Keratinocyte (primary cell): ENCODE data around the gene DIS3L2. TPM values are rescaled to one million over a fixed set of nuclear protein-coding genes. Genes with fewer than 3 reads are reported as not detected.

ENCODE experiments used
- DNase-seq: peaks from one replicate; pipeline ENCODE4 v3.0.0-alpha.2; 2011; ENCODE audit warnings: low read depth, missing footprints, low spot score
- FAIRE-seq: peaks from 2 replicates; lab custom pipeline; 2011; peaks lifted over from hg19 to GRCh38; lab: Jason Lieb, UNC
- H2AFZ ChIP-seq: 2 replicates; pipeline ENCODE4 v1.6.0; 2012; ENCODE audit warnings: low read length, control low read depth, inconsistent platforms; ENCODE audit not compliant: control insufficient read depth
- H3K27ac ChIP-seq: 2 replicates; pipeline ENCODE4 v1.5.1; 2011; ENCODE audit warnings: low read length; ENCODE audit not compliant: control insufficient read depth, insufficient read depth
- H3K27me3 ChIP-seq: 3 replicates; pipeline ENCODE4 v1.6.0; 2011; ENCODE audit warnings: low read length; ENCODE audit not compliant: control insufficient read depth, insufficient read depth; ENCODE audit errors: extremely low read depth
- H3K36me3 ChIP-seq, 2 experiments: 2 replicates in 1 of 2; 3 replicates in 1 of 2; pipeline ENCODE4 v1.5.1; 2011; ENCODE audit warnings: low read length in 2 of 2, mild to moderate bottlenecking in 1 of 2; ENCODE audit not compliant: control insufficient read depth in 2 of 2, insufficient read depth in 2 of 2; ENCODE audit errors: extremely low read depth in 1 of 2
- H3K4me1 ChIP-seq: 3 replicates; pipeline ENCODE4 v1.5.1; 2011; ENCODE audit warnings: low read length; ENCODE audit not compliant: control insufficient read depth, insufficient read depth; ENCODE audit errors: extremely low read depth
- H3K4me2 ChIP-seq: 3 replicates; pipeline ENCODE4 v1.6.0; 2011; ENCODE audit warnings: low read depth, low read length; ENCODE audit not compliant: control insufficient read depth, insufficient read depth; ENCODE audit errors: extremely low read depth
- H3K4me3 ChIP-seq, 3 experiments: fragments of 200-600 bp in 1 of 3; sonication (generic) in 1 of 3; 2 replicates in 2 of 3; 3 replicates in 1 of 3; pipeline ENCODE4 v1.5.1; 2011 to 2016; ENCODE audit warnings: low read length in 3 of 3, mild to moderate bottlenecking in 3 of 3, control low read depth in 2 of 3, inconsistent platforms in 1 of 3, low read depth in 1 of 3, mixed read lengths in 1 of 3, mixed run types in 1 of 3, moderate library complexity in 1 of 3; ENCODE audit not compliant: control insufficient read depth in 2 of 3, insufficient read depth in 2 of 3; ENCODE audit errors: extremely low read depth in 1 of 3
- H3K79me2 ChIP-seq: 2 replicates; pipeline ENCODE4 v1.6.0; 2012; ENCODE audit warnings: low read length; ENCODE audit not compliant: control insufficient read depth, insufficient read depth
- H3K9ac ChIP-seq: 3 replicates; pipeline ENCODE4 v1.6.0; 2011; ENCODE audit warnings: low read length; ENCODE audit not compliant: control insufficient read depth, insufficient read depth; ENCODE audit errors: extremely low read depth
- H3K9me1 ChIP-seq: 3 replicates; pipeline ENCODE4 v1.6.0; 2011; ENCODE audit warnings: low read length; ENCODE audit not compliant: control insufficient read depth, insufficient read depth; ENCODE audit errors: extremely low read depth
- H3K9me3 ChIP-seq: 2 replicates; pipeline ENCODE4 v1.5.1; 2012; ENCODE audit warnings: low read depth, low read length; ENCODE audit not compliant: control insufficient read depth
- H4K20me1 ChIP-seq: 3 replicates; pipeline ENCODE4 v1.6.0; 2011; ENCODE audit warnings: low read length; ENCODE audit not compliant: control insufficient read depth, insufficient read depth; ENCODE audit errors: extremely low read depth
- EZH2 ChIP-seq: IDR thresholded peaks from one replicate; pipeline ENCODE4 v1.6.1; 2012; ENCODE audit warnings: inconsistent platforms, mild to moderate bottlenecking, low read length, moderate library complexity
- dilution Hi-C: fragments of 300-500 bp; cut with MboI; formaldehyde crosslinking; loops from one replicate; pipeline ENCODE4 v1.7.0; 2020; ENCODE audit warnings: low sequenced_read_pairs; ENCODE audit not compliant: extremely low pct_ligation_motif_present
- polyA plus RNA-seq, 5 experiments: library from polyadenylated mRNA; depleted of rRNA in 3 of 5; stranded (reverse) in 3 of 5; stranded (forward) in 1 of 5; unstranded in 1 of 5; fragments of >200 nt; gene quantifications; 1 replicate in 1 of 5; 2 replicates in 3 of 5; 3 replicates in 1 of 5; pipeline versions ENCODE4 v1.2.1 to v1.2.3, GENCODE V29; 2011 to 2012; ENCODE audit warnings: missing spikeins in 2 of 5, low read depth in 1 of 5, low replicate concordance in 1 of 5
- TF ChIP-seq, protein P1 (sequence below), 3 experiments: IDR thresholded peaks in 1 of 3; conservative IDR thresholded peaks in 1 of 3; optimal IDR thresholded peaks in 1 of 3; 2 replicates in 2 of 3; 3 replicates in 1 of 3; pipeline versions ENCODE3 to v1.5.1; 2011; ENCODE audit warnings: low read length in 3 of 3, mild to moderate bottlenecking in 3 of 3, moderate library complexity in 2 of 3, control low read depth in 1 of 3, inconsistent platforms in 1 of 3; ENCODE audit not compliant: insufficient read depth in 2 of 3; ENCODE audit errors: extremely low read depth in 1 of 3

DIS3L2 gene
- polyA plus RNA-seq, 1 donor (not counting 4 experiments of a cell fraction or from before 2014, with no cell fraction given): 8.6 TPM

DNA sequence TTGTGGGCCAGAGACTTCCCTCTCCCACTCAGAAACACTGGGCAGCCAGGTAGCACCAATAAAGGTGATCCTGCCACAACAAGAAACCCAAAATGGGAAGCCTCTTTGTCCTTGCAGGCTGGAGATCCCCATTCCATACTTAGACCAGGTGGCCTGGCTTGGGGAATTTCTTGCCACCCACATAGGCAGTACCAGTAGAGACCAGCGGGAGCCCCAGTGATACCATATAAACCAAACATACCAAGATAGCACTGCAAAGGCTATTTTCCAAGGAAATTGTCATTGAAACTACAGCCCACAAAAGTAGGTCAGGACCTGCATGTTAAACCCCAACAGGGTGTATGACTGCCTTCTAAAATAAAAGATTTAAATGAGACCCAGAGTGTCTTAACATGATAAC, 171.6 kb downstream of the DIS3L2 start:
- Histone ChIP-seq H3K27ac (no peak overlapping the region), H3K9ac (no peak overlapping the region), H4K20me1 (no peaks in the 10 kb centered on the region), H3K9me1 (no peaks in the 10 kb centered on the region), H3K4me2 (no peak overlapping the region), H3K36me3 (peaks cover 2 to 3% of the 10 kb centered on the region in 2 experiments), H3K27me3 (no peaks in the 10 kb centered on the region), H3K4me1 (no peaks in the 10 kb centered on the region), H2AFZ (no peak overlapping the region), H3K9me3 (no peaks in the 10 kb centered on the region), H3K79me2 (no peaks in the 10 kb centered on the region), H3K4me3 (no peak overlapping the region)
- FAIRE-seq: no peak
- DNase-seq: no peak
- TF ChIP-seq, protein P1, sequence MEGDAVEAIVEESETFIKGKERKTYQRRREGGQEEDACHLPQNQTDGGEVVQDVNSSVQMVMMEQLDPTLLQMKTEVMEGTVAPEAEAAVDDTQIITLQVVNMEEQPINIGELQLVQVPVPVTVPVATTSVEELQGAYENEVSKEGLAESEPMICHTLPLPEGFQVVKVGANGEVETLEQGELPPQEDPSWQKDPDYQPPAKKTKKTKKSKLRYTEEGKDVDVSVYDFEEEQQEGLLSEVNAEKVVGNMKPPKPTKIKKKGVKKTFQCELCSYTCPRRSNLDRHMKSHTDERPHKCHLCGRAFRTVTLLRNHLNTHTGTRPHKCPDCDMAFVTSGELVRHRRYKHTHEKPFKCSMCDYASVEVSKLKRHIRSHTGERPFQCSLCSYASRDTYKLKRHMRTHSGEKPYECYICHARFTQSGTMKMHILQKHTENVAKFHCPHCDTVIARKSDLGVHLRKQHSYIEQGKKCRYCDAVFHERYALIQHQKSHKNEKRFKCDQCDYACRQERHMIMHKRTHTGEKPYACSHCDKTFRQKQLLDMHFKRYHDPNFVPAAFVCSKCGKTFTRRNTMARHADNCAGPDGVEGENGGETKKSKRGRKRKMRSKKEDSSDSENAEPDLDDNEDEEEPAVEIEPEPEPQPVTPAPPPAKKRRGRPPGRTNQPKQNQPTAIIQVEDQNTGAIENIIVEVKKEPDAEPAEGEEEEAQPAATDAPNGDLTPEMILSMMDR (optimal IDR thresholded peaks at IDR 0.05 in 1 of 3, IDR thresholded peaks at IDR 0.05 in 1 of 3, conservative IDR thresholded peaks at IDR 0.05 in 1 of 3; ENCODE audit: extremely low read depth in 1 of 3, insufficient read depth in 2 of 3, low read length in 3 of 3): peak; percentile 19 to 41 (median 30)
- TF ChIP-seq EZH2: no peak
- dilution Hi-C loops: no loop called here

DNA sequence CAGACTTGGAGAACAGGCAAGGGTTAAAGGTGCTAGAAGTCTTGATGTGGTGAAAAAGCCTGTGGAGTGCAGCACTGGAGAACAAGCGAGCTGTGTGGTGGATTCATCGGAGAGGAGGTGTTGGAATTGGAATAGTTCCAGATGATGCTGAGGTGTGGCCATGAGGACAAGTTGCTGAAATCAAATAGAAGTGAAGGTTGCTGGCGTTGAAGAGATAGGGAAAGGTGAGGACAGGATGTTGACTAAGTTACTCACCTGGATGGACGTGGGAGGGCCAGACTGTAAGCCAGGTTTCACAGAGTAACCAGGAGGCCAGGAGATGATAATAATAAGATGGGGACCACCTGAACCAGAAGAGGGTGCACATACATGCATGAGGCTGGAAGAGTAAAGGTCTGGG, 173.4 kb downstream of the DIS3L2 start:
- Histone ChIP-seq H3K4me3 (no peak overlapping the region), H3K36me3 (peaks cover 2 to 5% of the 10 kb centered on the region in 2 experiments), H3K79me2 (no peaks in the 10 kb centered on the region), H3K9me3 (no peaks in the 10 kb centered on the region), H3K27ac (no peak overlapping the region), H2AFZ (no peak overlapping the region), H3K27me3 (no peaks in the 10 kb centered on the region), H3K9me1 (no peaks in the 10 kb centered on the region), H3K4me2 (no peak overlapping the region), H4K20me1 (no peaks in the 10 kb centered on the region), H3K4me1 (no peaks in the 10 kb centered on the region), H3K9ac (no peak overlapping the region)
- dilution Hi-C loops: no loop called here
- TF ChIP-seq, protein P1 (optimal IDR thresholded peaks at IDR 0.05 in 1 of 3, IDR thresholded peaks at IDR 0.05 in 1 of 3, conservative IDR thresholded peaks at IDR 0.05 in 1 of 3; ENCODE audit: extremely low read depth in 1 of 3, insufficient read depth in 2 of 3, low read length in 3 of 3): no peak
- TF ChIP-seq EZH2: no peak
- FAIRE-seq: no peak
- DNase-seq: no peak
